HCT116 (cell line): ENCODE data around the gene CTNND2.

Source experiments
- CBX3 ChIP-seq: IDR thresholded peaks from 2 replicates; pipeline ENCODE4 v1.6.1; 2012; ENCODE audit warnings: low read depth
- CEBPB ChIP-seq: IDR thresholded peaks from 2 replicates; pipeline ENCODE4 v1.6.1; 2012; ENCODE audit warnings: low read depth
- EGR1 ChIP-seq: IDR thresholded peaks from 2 replicates; pipeline ENCODE4 v1.6.1; 2012; ENCODE audit warnings: low read depth
- ELF1 ChIP-seq: IDR thresholded peaks from 2 replicates; pipeline ENCODE4 v1.6.1; 2012; ENCODE audit warnings: low read depth, borderline replicate concordance
- EZH2 ChIP-seq: fragments of 200-600 bp; sonication (generic); IDR thresholded peaks from 2 replicates; pipeline ENCODE4 v1.6.1; 2017; ENCODE audit warnings: antibody characterized with exemption, mixed run types
- FOSL1 ChIP-seq: IDR thresholded peaks from 2 replicates; pipeline ENCODE4 v1.6.1; 2012; ENCODE audit warnings: low read depth
- POLR2A ChIP-seq: IDR thresholded peaks from 2 replicates; pipeline ENCODE4 v1.7.0; 2011; ENCODE audit warnings: borderline replicate concordance; ENCODE audit not compliant: insufficient read depth, insufficient read length; ENCODE audit errors: extremely low read depth
- RAD21 ChIP-seq: IDR thresholded peaks from 2 replicates; pipeline ENCODE4 v1.6.1; 2012; ENCODE audit warnings: low read depth, mild to moderate bottlenecking
- SIN3A ChIP-seq: IDR thresholded peaks from 2 replicates; pipeline ENCODE4 v1.6.1; 2012; ENCODE audit warnings: low read depth
- SP1 ChIP-seq: IDR thresholded peaks from 2 replicates; pipeline ENCODE4 v1.6.1; 2012; ENCODE audit warnings: low read depth
- TCF7L2 ChIP-seq: IDR thresholded peaks from 2 replicates; pipeline ENCODE4 v1.7.0; 2011; ENCODE audit warnings: borderline replicate concordance, inconsistent platforms; ENCODE audit not compliant: insufficient read depth, insufficient read length; ENCODE audit errors: extremely low read depth
- YY1 ChIP-seq: IDR thresholded peaks from 2 replicates; pipeline ENCODE4 v1.6.1; 2011; ENCODE audit warnings: low read length, low read depth, moderate library complexity, mild to moderate bottlenecking; ENCODE audit not compliant: insufficient replicate concordance; ENCODE audit errors: extremely low read depth
- ZNF274 ChIP-seq: fragments of 200-500 bp; sonication (Bioruptor generic); IDR thresholded peaks from 2 replicates; pipeline ENCODE4 v1.6.1; 2014; ENCODE audit warnings: mild to moderate bottlenecking, low read depth, low read length, inconsistent platforms
- TF ChIP-seq, protein P1 (sequence below), 3 experiments: fragments of 200-600 bp in 1 of 3; sonication (generic) in 1 of 3; IDR thresholded peaks in 2 of 3; conservative IDR thresholded peaks in 1 of 3; 2 replicates each; pipeline ENCODE4 v1.5.1; 2012 to 2017; ENCODE audit warnings: low read depth in 2 of 3, low read length in 2 of 3, antibody characterized with exemption in 1 of 3, borderline replicate concordance in 1 of 3, control low read depth in 1 of 3, mild to moderate bottlenecking in 1 of 3, mixed read lengths in 1 of 3, mixed run types in 1 of 3, moderate library complexity in 1 of 3; ENCODE audit not compliant: insufficient read depth in 1 of 3

DNA sequence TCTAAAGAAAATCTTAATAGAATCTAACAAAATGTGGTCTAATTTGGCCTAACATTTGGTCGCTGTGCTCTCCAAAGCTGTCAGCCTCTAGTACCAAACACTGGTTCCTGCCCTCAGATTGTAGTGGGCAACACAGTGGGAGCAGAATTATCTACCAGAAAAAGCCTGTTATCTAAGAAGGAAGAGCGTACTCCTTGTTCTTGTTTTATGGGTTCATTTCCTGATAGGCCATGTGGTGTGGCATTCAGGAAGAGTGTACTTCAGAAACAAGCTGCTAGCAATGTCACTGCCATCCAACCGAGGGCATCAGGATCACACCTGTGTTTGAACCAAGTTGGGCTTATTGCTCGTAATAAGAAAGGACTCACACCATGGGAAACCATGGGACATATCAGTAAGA is 655.3 kb downstream of the CTNND2 start:
- TF ChIP-seq TCF7L2, result no peak
- TF ChIP-seq, protein P1, sequence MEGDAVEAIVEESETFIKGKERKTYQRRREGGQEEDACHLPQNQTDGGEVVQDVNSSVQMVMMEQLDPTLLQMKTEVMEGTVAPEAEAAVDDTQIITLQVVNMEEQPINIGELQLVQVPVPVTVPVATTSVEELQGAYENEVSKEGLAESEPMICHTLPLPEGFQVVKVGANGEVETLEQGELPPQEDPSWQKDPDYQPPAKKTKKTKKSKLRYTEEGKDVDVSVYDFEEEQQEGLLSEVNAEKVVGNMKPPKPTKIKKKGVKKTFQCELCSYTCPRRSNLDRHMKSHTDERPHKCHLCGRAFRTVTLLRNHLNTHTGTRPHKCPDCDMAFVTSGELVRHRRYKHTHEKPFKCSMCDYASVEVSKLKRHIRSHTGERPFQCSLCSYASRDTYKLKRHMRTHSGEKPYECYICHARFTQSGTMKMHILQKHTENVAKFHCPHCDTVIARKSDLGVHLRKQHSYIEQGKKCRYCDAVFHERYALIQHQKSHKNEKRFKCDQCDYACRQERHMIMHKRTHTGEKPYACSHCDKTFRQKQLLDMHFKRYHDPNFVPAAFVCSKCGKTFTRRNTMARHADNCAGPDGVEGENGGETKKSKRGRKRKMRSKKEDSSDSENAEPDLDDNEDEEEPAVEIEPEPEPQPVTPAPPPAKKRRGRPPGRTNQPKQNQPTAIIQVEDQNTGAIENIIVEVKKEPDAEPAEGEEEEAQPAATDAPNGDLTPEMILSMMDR (IDR thresholded peaks at IDR 0.05 in 2 of 3, conservative IDR thresholded peaks at IDR 0.05 in 1 of 3; ENCODE audit: borderline replicate concordance in 1 of 3, insufficient read depth in 1 of 3, low read depth in 2 of 3, low read length in 2 of 3), result no peak
- TF ChIP-seq ZNF274, result no peak
- TF ChIP-seq EZH2, result no peak
- TF ChIP-seq CBX3, result no peak
- TF ChIP-seq POLR2A, result no peak
- no peak for TF ChIP-seq RAD21
- no peak for TF ChIP-seq CEBPB
- no peak for TF ChIP-seq EGR1
- no peak for TF ChIP-seq YY1
- TF ChIP-seq ELF1, result no peak
- no peak for TF ChIP-seq SIN3A
- TF ChIP-seq SP1, result no peak
- TF ChIP-seq FOSL1, result no peak
